HUES6 (cell line): ENCODE data around the gene TRABD2B.
"Not testable (repeated sequence)": the region's sequence is repeated elsewhere in the genome, so short reads cannot be mapped to it uniquely, and the experiment has no call there.

Source experiments
- H3K27ac ChIP-seq: 2 replicates; pipeline ENCODE4 v1.7.0; 2013; ENCODE audit warnings: low read depth, mild to moderate bottlenecking, low read length, inconsistent platforms
- H3K27me3 ChIP-seq: 2 replicates; pipeline ENCODE4 v1.6.1; 2013; ENCODE audit warnings: low read length; ENCODE audit not compliant: control insufficient read depth, insufficient read depth
- H3K36me3 ChIP-seq: 2 replicates; pipeline ENCODE4 v1.6.1; 2013; ENCODE audit warnings: low read length; ENCODE audit not compliant: control insufficient read depth, insufficient read depth
- H3K4me1 ChIP-seq: 2 replicates; pipeline ENCODE4 v1.6.1; 2013; ENCODE audit warnings: low read length; ENCODE audit not compliant: control insufficient read depth, insufficient read depth
- H3K4me3 ChIP-seq: 2 replicates; pipeline ENCODE4 v1.5.1; 2013; ENCODE audit warnings: low read depth, low read length
- H3K9ac ChIP-seq: one replicate; pipeline ENCODE4 v1.6.1; 2013; ENCODE audit warnings: mild to moderate bottlenecking, low read length
- H3K9me3 ChIP-seq: 2 replicates; pipeline ENCODE4 v1.6.1; 2013; ENCODE audit warnings: low read depth, low read length; ENCODE audit not compliant: control insufficient read depth, insufficient read depth

TRABD2B gene

GRCh38 chr1:47965816-47966215 is 31.4 kb downstream of the TRABD2B start:
- Histone ChIP-seq H3K27ac (no peak overlapping the region), H3K4me3 (no peak overlapping the region), H3K9ac (no peak overlapping the region), H3K4me1 (0 out of 2 replicates have a peak, but pooled peaks cover 7% of the 10 kb centered on the region), H3K27me3 (no peaks in the 10 kb centered on the region), H3K9me3 (no peaks in the 10 kb centered on the region), H3K36me3 (no peaks in the 10 kb centered on the region)

- Histone ChIP-seq H3K27me3 (no peaks in the 10 kb centered on the region), H3K9ac (no peak overlapping the region), H3K27ac (no peak overlapping the region), H3K36me3 (no peaks in the 10 kb centered on the region), H3K9me3 (no peaks in the 10 kb centered on the region), H3K4me3 (no peak overlapping the region), H3K4me1 (0 out of 2 replicates have a peak, but pooled peaks cover 7% of the 10 kb centered on the region)
Measured at GRCh38 chr1:47964636-47965035, 32.5 kb downstream of the TRABD2B start.

GRCh38 chr1:47963568-47964358 is 33.4 kb downstream of the TRABD2B start:
- H3K4me1 ChIP-seq = 0 out of 2 replicates have a peak, but pooled peaks cover 7% of the 10 kb centered on the region
- no peaks in the 10 kb centered on the region for H3K36me3 ChIP-seq
- H3K9me3 ChIP-seq = no peaks in the 10 kb centered on the region
- no peak overlapping the region for H3K9ac ChIP-seq
- no peak overlapping the region for H3K27ac ChIP-seq
- H3K4me3 ChIP-seq = no peak overlapping the region
- no peaks in the 10 kb centered on the region for H3K27me3 ChIP-seq

GRCh38 chr1:47962750-47963492 is 34.3 kb downstream of the TRABD2B start:
- Histone ChIP-seq H3K9ac (no peak overlapping the region), H3K4me3 (no peak overlapping the region), H3K36me3 (no peaks in the 10 kb centered on the region), H3K4me1 (0 out of 2 replicates have a peak, but pooled peaks cover 7% of the 10 kb centered on the region), H3K27ac (no peak overlapping the region), H3K27me3 (no peaks in the 10 kb centered on the region), H3K9me3 (no peaks in the 10 kb centered on the region)

- not testable (repeated sequence) for H3K27me3 ChIP-seq, H3K9ac ChIP-seq, H3K4me1 ChIP-seq, H3K4me3 ChIP-seq, H3K36me3 ChIP-seq, H3K9me3 ChIP-seq, H3K27ac ChIP-seq
Measured at GRCh38 chr1:47961835-47962234, 35.4 kb downstream of the TRABD2B start.

- not testable (repeated sequence) for H3K4me3 ChIP-seq, H3K27me3 ChIP-seq, H3K9ac ChIP-seq, H3K36me3 ChIP-seq, H3K27ac ChIP-seq, H3K4me1 ChIP-seq
- H3K9me3 ChIP-seq = peaks cover 17% of the 10 kb centered on the region
Measured at GRCh38 chr1:47956491-47956890, 40.7 kb downstream of the TRABD2B start.

- Histone ChIP-seq H3K9me3 (peaks cover 17% of the 10 kb centered on the region), H3K4me1 (no peaks in the 10 kb centered on the region), H3K9ac (no peak overlapping the region), H3K4me3 (no peak overlapping the region), H3K27ac (no peak overlapping the region), H3K27me3 (peaks cover 5% of the 10 kb centered on the region), H3K36me3 (no peaks in the 10 kb centered on the region)
Measured at GRCh38 chr1:47953661-47954060, 43.5 kb downstream of the TRABD2B start.

- H3K4me1 ChIP-seq = no peaks in the 10 kb centered on the region
- peaks cover 11% of the 10 kb centered on the region for H3K9me3 ChIP-seq
- no peak overlapping the region for H3K27ac ChIP-seq
- peaks cover 5% of the 10 kb centered on the region for H3K27me3 ChIP-seq
- no peaks in the 10 kb centered on the region for H3K36me3 ChIP-seq
- H3K4me3 ChIP-seq = no peak overlapping the region
- no peak overlapping the region for H3K9ac ChIP-seq
Measured at GRCh38 chr1:47951545-47952235, 45.5 kb downstream of the TRABD2B start.

GRCh38 chr1:47951026-47951425 is 46.2 kb downstream of the TRABD2B start:
- Histone ChIP-seq H3K4me1 (no peaks in the 10 kb centered on the region), H3K27me3 (peaks cover 5% of the 10 kb centered on the region), H3K36me3 (no peaks in the 10 kb centered on the region), H3K4me3 (no peak overlapping the region), H3K9me3 (peaks cover 6% of the 10 kb centered on the region), H3K27ac (no peak overlapping the region), H3K9ac (no peak overlapping the region)

- no peaks in the 10 kb centered on the region for H3K36me3 ChIP-seq
- peaks cover 5% of the 10 kb centered on the region for H3K27me3 ChIP-seq
- H3K27ac ChIP-seq = no peak overlapping the region
- H3K4me3 ChIP-seq = no peak overlapping the region
- H3K9ac ChIP-seq = no peak overlapping the region
- no peaks in the 10 kb centered on the region for H3K4me1 ChIP-seq
- H3K9me3 ChIP-seq = peaks cover under 1% of the 10 kb centered on the region; the same call in 1 of the 2 replicates
Measured at GRCh38 chr1:47950471-47950870, 46.7 kb downstream of the TRABD2B start.

GRCh38 chr1:47948126-47948525 is 49.1 kb downstream of the TRABD2B start:
- peaks cover 8% of the 10 kb centered on the region for H3K27me3 ChIP-seq
- H3K4me3 ChIP-seq = no peak overlapping the region
- no peaks in the 10 kb centered on the region for H3K36me3 ChIP-seq

More at GRCh38 chr1:47948126-47948525, 49.1 kb downstream of the TRABD2B start:
- H3K9me3 ChIP-seq = no peaks in the 10 kb centered on the region
- H3K4me1 ChIP-seq = no peaks in the 10 kb centered on the region
- H3K27ac ChIP-seq = no peak overlapping the region
- no peak overlapping the region for H3K9ac ChIP-seq
